ENCODE data around the gene WDR45.

WDR45 gene

GRCh38 chrX:49053223-49054072 lies 26.2 kb downstream of the WDR45 start:
- DNase-seq = peak; percentile 82
- peak overlapping the region; percentile 56 for H3K4me3 ChIP-seq (ENCODE audit: low read depth, low read length)

DNA sequence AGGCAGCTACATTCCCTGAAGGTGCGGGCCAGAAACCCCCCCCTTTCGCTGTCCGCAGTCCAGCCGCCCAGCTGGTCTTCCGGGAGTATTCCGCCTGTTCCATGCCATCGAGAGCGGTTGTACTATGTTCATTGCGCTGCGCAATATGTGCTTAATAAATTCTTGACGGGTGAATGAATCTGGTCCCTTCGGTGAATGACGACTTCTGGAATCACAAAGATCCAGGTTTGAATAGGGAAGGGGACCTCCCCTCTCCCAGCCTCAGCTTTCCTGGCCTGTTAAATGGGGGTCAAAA lies 35.8 kb downstream of the WDR45 start:
- Histone ChIP-seq H3K4me1 (peaks cover 4% of the 10 kb centered on the region), H3K27me3 (no peaks in the 10 kb centered on the region), H3K9me3 (no peaks in the 10 kb centered on the region), H3K36me3 (no peaks in the 10 kb centered on the region), H3K4me3 (ENCODE audit: low read depth, low read length) (peak overlapping the region; percentile 43)
- TF ChIP-seq CTCF (IDR thresholded peaks at IDR 0.05; ENCODE audit: low read depth, low read length) = no peak
- DNase-seq = no peak

More at GRCh38 chrX:49053223-49054072, 26.2 kb downstream of the WDR45 start:
- Histone ChIP-seq H3K9me3 (no peaks in the 10 kb centered on the region), H3K4me1 (no peaks in the 10 kb centered on the region), H3K27me3 (no peaks in the 10 kb centered on the region), H3K36me3 (no peaks in the 10 kb centered on the region)
- TF ChIP-seq CTCF (IDR thresholded peaks at IDR 0.05; ENCODE audit: low read depth, low read length) = no peak

- peak; percentile 96 for DNase-seq
- Histone ChIP-seq H3K4me1 (peaks cover 4% of the 10 kb centered on the region), H3K27me3 (no peaks in the 10 kb centered on the region), H3K9me3 (no peaks in the 10 kb centered on the region), H3K4me3 (ENCODE audit: low read depth, low read length) (peak within 1 kb of the TSS; percentile 64), H3K36me3 (no peaks in the 10 kb centered on the region; the same call in 1 of the 2 replicates)
- TF ChIP-seq CTCF (IDR thresholded peaks at IDR 0.05; ENCODE audit: low read depth, low read length) = peak; percentile 61
Observed at GRCh38 chrX:49043220-49043986, 36.3 kb downstream of the WDR45 start, which contains the start of gene TFE3. Gene TFE3, minus strand, starts transcription at chrX:49043357. Its CDS starts 131 bp downstream, at chrX:49043226.

GRCh38 chrX:49042581-49043219 lies 37.0 kb downstream of the WDR45 start:
- no peak for TF ChIP-seq CTCF (IDR thresholded peaks at IDR 0.05; ENCODE audit: low read depth, low read length)
- no peaks in the 10 kb centered on the region for H3K27me3 ChIP-seq
- H3K9me3 ChIP-seq = no peaks in the 10 kb centered on the region
- peak overlapping the region; percentile 64 for H3K4me3 ChIP-seq (ENCODE audit: low read depth, low read length)
- no peaks in the 10 kb centered on the region; the same call in 1 of the 2 replicates for H3K36me3 ChIP-seq
- no peak for DNase-seq
- peaks cover 4% of the 10 kb centered on the region for H3K4me1 ChIP-seq

DNA sequence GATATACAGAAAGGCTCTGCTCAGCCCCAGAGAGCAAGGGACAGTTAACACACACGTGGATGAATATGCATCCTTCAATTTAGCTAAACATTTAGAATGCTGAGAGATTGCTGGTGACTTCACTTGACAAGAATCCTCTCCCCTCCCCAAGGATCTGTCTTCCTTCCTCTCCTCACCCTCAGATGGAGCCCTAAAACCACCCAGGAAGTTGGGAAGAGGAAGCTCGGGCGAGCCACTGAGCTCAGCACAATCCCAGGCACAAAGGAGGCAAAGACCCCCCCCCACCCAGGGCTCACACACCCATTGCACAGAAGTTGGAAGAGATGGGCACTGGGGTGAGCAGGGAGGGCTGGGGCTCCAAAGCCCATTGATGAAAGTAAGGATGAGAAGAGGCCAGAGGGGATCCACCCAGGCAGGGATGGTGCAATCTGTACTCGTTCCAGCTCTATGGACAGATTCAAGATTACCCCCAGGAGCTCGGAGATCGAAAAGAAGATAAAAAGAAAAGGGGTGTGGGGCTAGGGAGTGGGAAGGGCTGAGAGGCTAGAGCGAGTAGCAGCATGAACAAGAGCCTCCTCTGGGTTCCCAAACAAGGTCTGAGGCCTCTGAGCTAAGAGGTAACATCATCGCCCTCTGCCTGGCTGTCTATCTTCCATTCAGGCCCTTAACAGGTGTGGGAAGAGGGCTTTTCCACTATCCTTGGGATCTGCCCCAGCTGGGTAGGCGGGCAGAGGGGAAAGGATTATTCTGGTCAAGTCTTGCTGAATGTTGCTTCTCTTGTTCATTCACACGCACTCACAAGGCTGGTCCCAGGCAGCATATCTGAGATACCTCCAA lies 37.7 kb downstream of the WDR45 start:
- DNase-seq = no peak
- Histone ChIP-seq H3K9me3 (no peaks in the 10 kb centered on the region), H3K36me3 (no peaks in the 10 kb centered on the region; the same call in 1 of the 2 replicates), H3K4me1 (peaks cover 4% of the 10 kb centered on the region), H3K27me3 (no peaks in the 10 kb centered on the region), H3K4me3 (ENCODE audit: low read depth, low read length) (peak overlapping the region; percentile 64)
- TF ChIP-seq CTCF (IDR thresholded peaks at IDR 0.05; ENCODE audit: low read depth, low read length) = no peak

Measured in BE2C (cell line).